Mesodermal cell (in vitro differentiated cells): Measurements from ENCODE around the gene TMPRSS15.
"Not testable (repeated sequence)": the region's sequence is repeated elsewhere in the genome, so short reads cannot be mapped to it uniquely, and the experiment has no call there.

ENCODE experiments used
- H3K27ac ChIP-seq: 2 replicates; pipeline ENCODE4 v1.7.0; 2013; ENCODE audit warnings: mild to moderate bottlenecking, low read depth, low read length, moderate library complexity; ENCODE audit not compliant: severe bottlenecking
- H3K36me3 ChIP-seq: 2 replicates; pipeline ENCODE4 v1.7.1; 2013; ENCODE audit warnings: mild to moderate bottlenecking, low read length, moderate library complexity; ENCODE audit not compliant: control insufficient read depth, insufficient read depth
- H3K4me1 ChIP-seq: one replicate; pipeline ENCODE4 v1.7.1; 2013; ENCODE audit warnings: mild to moderate bottlenecking, low read length; ENCODE audit not compliant: insufficient read depth, control insufficient read depth, poor library complexity, severe bottlenecking
- H3K4me3 ChIP-seq: 2 replicates; pipeline ENCODE4 v1.7.0; 2013; ENCODE audit warnings: low read length, control low read depth, mild to moderate bottlenecking; ENCODE audit not compliant: insufficient read depth, poor library complexity, severe bottlenecking; ENCODE audit errors: extremely low read depth
- H3K9me3 ChIP-seq: 2 replicates; pipeline ENCODE4 v1.7.1; 2013; ENCODE audit warnings: mild to moderate bottlenecking, low read length, moderate library complexity; ENCODE audit not compliant: control insufficient read depth
- WGBS, 2 experiments: methylation state at CpG; one replicate each; pipeline ENCODE4 v1.1.5; 2013; ENCODE audit warnings: missing lambda C conversion rate in 2 of 2; ENCODE audit not compliant: insufficient coverage in 2 of 2; 5-methylcytosine and 5-hydroxymethylcytosine counted together

The TMPRSS15 gene

DNA sequence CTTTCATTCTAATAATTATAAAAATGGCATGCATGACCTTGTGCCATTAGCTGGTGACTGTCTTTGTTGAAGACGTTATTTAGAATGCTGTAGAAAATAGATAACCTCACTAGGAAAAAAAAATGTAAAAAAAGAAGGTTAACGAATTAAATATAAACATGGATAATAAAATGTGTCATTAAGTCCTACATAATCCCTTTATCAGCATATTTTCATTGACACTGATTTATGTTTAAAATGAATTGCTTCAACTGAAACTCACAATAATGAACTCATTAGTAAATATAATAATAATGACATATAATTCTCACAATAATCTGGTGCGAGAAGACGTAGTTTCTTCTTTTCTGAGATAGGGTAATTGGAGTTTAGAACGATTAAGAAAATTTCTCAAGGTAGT, 4.7 kb downstream of the TMPRSS15 start:
- Histone ChIP-seq H3K4me3 (no peak overlapping the region), H3K27ac (no peak overlapping the region), H3K36me3 (no peaks in the 10 kb centered on the region), H3K4me1 (no peaks in the 10 kb centered on the region), H3K9me3 (peaks cover 6% of the 10 kb centered on the region)
- 100% methylated on average over 1 of the region's 5 CpGs; no CpG with 5 or more reads in 1 of the 2 experiments for WGBS, 2 experiments

DNA sequence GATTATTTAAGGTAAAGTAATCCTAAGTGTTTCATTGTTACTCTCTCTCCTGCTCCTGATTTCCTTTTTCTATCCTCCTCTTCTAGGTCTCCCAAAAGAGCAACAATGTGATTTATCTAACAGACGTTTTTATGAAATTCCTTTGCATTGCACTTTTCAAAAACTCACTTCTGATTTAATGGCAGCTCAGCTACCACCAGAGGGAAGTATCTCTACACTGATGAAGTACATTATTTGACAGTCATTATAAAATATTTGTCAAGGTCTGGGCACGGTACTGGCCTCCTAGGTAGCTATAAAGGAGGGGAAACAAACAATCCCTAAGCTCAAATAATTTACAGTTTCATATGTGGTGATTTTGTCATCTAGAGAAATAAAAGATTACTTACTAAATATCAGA, 15.6 kb downstream of the TMPRSS15 start:
- Histone ChIP-seq H3K36me3 (no peaks in the 10 kb centered on the region), H3K4me1 (no peaks in the 10 kb centered on the region), H3K27ac (no peak overlapping the region), H3K9me3 (peaks cover 4% of the 10 kb centered on the region), H3K4me3 (no peak overlapping the region)
- WGBS, 2 experiments = no CpG with 5 or more reads among the region's 2 CpGs

DNA sequence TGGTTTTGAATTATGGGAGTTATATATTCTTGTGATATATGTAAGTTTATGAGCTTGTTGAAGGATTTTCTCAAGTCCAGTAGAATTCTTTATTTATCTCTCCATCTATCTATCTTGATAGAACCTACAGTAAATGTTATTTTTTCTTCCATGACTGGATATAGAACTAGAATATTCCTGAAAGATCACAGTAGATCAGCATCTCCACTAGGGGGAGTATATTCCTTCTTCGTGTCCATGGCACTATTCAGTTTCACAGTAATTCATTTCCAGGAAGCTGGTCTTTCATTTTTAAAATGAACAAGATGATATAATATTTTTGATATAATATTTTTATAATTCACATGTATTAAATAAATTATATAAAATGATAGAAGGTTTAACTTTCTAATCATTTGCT, 18.8 kb downstream of the TMPRSS15 start:
- Histone ChIP-seq H3K27ac (no peak overlapping the region), H3K4me1 (no peaks in the 10 kb centered on the region), H3K4me3 (no peak overlapping the region), H3K9me3 (no peaks in the 10 kb centered on the region), H3K36me3 (no peaks in the 10 kb centered on the region)
- no CpG with 5 or more reads among the region's 1 CpG for WGBS, 2 experiments

DNA sequence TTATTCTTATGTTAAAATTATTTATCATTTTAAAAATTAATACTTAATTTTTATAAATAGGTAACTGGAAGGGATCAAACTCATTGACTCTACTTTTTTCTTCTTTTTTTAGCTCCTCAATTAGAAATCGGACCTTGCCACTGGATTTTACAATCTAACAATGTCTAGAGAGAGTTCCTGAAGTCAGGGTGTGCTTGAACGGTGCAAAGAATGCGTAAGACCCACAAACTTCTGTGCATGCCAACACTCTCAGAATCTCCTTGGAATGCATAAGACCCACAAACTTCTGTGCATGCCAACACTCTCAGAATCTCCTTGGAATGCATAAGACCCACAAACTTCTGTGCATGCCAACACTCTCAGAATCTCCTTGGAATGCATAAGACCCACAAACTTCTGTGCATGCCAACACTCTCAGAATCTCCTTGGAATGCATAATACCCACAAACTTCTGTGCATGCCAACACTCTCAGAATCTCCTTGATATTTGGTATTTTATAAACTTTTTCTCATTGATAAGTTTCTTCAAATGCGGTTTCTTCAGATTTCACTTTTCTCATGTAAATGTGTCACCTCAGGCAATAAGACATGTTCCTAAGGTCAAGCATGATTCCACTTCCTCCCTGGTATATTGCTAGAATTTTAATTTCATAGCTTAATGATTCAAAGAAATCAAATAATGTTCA, 20.5 kb downstream of the TMPRSS15 start:
- H3K9me3 ChIP-seq, H3K4me1 ChIP-seq, H3K4me3 ChIP-seq, H3K36me3 ChIP-seq, H3K27ac ChIP-seq: not testable (repeated sequence)
- 80% methylated on average over 1 of the region's 4 CpGs; no CpG with 5 or more reads in 1 of the 2 experiments for WGBS, 2 experiments

DNA sequence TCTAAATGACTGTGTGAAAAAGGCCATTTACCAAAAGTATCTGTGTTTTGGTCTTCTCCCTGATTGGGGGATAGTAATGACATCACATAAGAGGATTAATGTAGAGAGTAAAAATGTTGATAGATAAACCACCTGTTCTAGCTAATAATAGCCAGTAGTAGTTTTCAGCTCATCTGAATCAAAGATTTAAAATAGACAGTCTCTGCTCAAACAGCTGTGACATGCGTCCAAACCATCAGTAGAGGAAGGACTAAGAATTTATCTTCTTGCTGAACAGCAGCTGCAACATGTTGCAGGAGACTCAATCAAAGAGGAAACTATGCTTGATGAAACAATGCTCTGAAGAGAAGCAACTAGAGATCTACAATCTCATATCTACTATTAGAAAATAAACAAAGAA, 21.4 kb downstream of the TMPRSS15 start:
- Histone ChIP-seq H3K27ac (no peak overlapping the region), H3K4me3 (no peak overlapping the region)
- no CpG with 5 or more reads among the region's 1 CpG for WGBS, 2 experiments

DNA sequence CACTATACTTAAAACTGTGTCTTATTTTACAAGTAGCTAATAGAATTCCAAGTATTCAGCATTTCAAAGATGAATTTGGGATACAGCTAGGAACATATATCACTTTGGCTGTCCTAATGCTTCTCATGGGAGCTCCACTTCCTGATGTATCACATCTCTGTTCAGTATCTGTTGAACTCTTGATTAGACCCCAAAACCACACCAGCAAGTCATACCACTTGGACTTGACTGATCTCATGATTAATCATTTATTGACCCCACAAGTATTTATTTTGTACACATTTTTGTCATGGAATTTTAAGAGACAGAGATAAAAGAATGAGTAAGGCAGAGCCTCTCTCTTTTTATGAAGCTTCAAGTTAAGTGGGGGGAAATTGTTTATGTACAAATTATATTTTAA, 30.0 kb downstream of the TMPRSS15 start:
- Histone ChIP-seq H3K36me3 (no peaks in the 10 kb centered on the region), H3K4me1 (no peaks in the 10 kb centered on the region), H3K27ac (no peak overlapping the region), H3K4me3 (no peak overlapping the region), H3K9me3 (no peaks in the 10 kb centered on the region)

More for the DNA sequence above, 21.4 kb downstream of the TMPRSS15 start:
- Histone ChIP-seq H3K36me3 (no peaks in the 10 kb centered on the region), H3K4me1 (no peaks in the 10 kb centered on the region), H3K9me3 (no peaks in the 10 kb centered on the region)

DNA sequence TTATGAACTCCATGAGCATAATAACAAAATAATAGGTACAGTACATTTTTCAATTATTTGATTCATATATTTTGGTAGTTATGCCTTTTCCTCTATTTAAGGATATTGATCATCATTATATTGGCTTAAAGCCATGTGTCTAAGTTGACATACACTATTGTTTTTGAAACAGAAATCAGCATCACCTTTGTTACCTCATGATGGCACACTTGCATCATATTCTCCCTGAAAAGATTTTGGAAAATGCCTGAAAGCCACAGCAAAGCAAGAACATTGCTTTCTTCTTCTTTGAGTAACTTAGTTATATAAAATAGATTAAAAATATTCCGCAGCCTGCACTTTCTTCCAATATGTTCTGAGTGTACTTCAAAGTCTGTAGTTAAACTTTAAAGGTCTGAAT, 33.3 kb downstream of the TMPRSS15 start:
- Histone ChIP-seq H3K4me3 (no peak overlapping the region), H3K36me3 (no peaks in the 10 kb centered on the region), H3K9me3 (no peaks in the 10 kb centered on the region), H3K4me1 (no peaks in the 10 kb centered on the region), H3K27ac (no peak overlapping the region)
- no CpG with 5 or more reads among the region's 1 CpG for WGBS, 2 experiments

DNA sequence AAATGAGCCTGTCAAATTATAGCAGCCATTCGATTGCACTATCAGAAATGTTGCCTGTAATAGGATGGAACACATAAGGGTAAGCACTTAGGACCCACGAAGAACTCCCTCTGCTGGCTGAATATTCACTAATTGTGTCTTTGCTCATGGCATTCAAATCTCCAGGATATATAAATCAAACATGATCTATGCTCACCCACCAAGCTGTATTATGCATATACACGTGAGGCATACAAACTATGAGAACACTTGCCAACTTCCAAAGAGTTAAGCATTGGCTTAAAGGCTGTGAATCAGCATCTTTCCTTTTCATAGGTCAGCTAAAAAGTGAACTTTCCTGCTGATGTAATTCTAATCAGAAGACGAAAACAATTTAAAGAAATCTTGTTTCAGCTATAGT, 34.5 kb downstream of the TMPRSS15 start:
- Histone ChIP-seq H3K27ac (no peak overlapping the region), H3K36me3 (no peaks in the 10 kb centered on the region), H3K4me3 (no peak overlapping the region), H3K4me1 (no peaks in the 10 kb centered on the region), H3K9me3 (no peaks in the 10 kb centered on the region)
- WGBS, 2 experiments = 33 to 75% methylated on average over 1 to 2 of the region's 4 CpGs

DNA sequence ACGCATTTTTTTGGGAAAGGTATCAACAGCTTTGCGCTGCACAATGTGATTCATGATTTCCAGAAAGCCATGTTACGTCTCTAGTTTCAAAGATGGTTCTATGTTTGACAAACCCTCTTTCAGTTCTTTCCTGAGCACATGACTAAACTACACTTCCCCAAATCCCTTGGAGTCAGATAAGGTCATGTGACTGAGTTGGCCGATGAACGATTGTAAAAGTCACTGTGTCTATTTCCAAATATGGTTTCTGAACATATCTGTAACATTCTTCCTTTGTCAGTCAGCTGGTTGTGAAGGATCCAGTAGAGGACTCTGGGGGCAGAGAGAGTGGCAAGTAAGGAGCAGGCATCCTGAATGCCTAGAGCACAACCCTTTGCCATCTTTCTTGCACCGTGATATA, 35.4 kb downstream of the TMPRSS15 start:
- H3K36me3 ChIP-seq = no peaks in the 10 kb centered on the region
- H3K27ac ChIP-seq = no peak overlapping the region
- no peaks in the 10 kb centered on the region for H3K9me3 ChIP-seq
- 92 to 98% methylated on average over 3 to 4 of the region's 6 CpGs for WGBS, 2 experiments
- no peak overlapping the region for H3K4me3 ChIP-seq
- no peaks in the 10 kb centered on the region for H3K4me1 ChIP-seq

DNA sequence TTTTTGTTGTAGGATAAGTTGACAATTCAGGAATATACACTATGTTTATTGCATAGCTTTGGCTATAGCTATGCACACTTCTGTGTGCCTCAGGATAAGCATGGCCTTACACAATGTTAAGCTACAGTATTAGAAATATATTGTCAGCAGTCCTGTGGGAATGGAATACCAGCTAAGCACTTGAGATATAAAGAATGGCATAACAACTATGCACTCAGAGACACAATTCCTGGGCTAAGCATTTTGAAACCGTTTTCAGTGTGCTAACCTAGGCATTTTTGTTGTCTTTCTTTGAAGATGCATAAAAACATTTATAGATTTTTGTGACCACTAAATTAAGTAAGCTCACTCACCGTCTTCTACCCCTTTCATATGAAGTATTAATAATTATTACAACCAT, 46.8 kb downstream of the TMPRSS15 start:
- no peak overlapping the region for H3K27ac ChIP-seq
- WGBS, 2 experiments = no CpG with 5 or more reads among the region's 2 CpGs
- no peak overlapping the region for H3K4me3 ChIP-seq
- H3K4me1 ChIP-seq = no peaks in the 10 kb centered on the region
- H3K36me3 ChIP-seq = no peaks in the 10 kb centered on the region
- no peaks in the 10 kb centered on the region for H3K9me3 ChIP-seq

DNA sequence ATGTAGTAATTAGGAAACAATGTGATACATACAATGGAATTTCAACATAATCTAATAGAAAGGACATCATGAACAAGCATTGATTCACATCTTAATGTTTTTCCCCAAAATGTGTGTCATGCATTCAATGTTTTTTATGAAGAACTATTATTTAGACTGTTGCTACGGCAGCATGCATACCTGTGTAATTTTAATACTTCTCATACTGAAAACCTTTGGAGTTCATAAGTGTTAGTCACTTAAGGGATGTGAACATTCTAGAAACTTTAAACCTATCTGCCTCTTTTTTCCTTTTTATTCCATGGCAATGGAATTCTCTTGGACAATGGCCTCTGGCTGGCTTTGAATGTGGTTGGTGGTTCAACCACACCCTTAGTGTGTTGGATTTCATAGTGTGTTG, 48.6 kb downstream of the TMPRSS15 start:
- WGBS, 2 experiments = no CpG with 5 or more reads among the region's 1 CpG
- Histone ChIP-seq H3K9me3 (no peaks in the 10 kb centered on the region), H3K36me3 (no peaks in the 10 kb centered on the region), H3K4me3 (no peak overlapping the region), H3K27ac (no peak overlapping the region), H3K4me1 (no peaks in the 10 kb centered on the region)
